Activated CD4-positive, CD25-positive, alpha-beta regulatory T cell (primary cell): ENCODE measurements around the gene OTUD3.
"Not testable (repeated sequence)": the region's sequence is repeated elsewhere in the genome, so short reads cannot be mapped to it uniquely, and the experiment has no call there.

ENCODE experiments used
- DNase-seq, 4 experiments: peaks; one replicate each; lab custom pipeline; 2025; lab: John Stamatoyannopoulos, UW

The OTUD3 gene

GRCh38 chr1:19869453-19869852, 12.7 kb upstream of the OTUD3 start:
- DNase-seq, result not testable (repeated sequence)

GRCh38 chr1:19869929-19870328, 12.3 kb upstream of the OTUD3 start:
- DNase-seq, result no peak

GRCh38 chr1:19872190-19872589, 10.0 kb upstream of the OTUD3 start:
- DNase-seq, result no peak

- no peak for DNase-seq
Measured at GRCh38 chr1:19877181-19877750, 4.9 kb upstream of the OTUD3 start.

DNA sequence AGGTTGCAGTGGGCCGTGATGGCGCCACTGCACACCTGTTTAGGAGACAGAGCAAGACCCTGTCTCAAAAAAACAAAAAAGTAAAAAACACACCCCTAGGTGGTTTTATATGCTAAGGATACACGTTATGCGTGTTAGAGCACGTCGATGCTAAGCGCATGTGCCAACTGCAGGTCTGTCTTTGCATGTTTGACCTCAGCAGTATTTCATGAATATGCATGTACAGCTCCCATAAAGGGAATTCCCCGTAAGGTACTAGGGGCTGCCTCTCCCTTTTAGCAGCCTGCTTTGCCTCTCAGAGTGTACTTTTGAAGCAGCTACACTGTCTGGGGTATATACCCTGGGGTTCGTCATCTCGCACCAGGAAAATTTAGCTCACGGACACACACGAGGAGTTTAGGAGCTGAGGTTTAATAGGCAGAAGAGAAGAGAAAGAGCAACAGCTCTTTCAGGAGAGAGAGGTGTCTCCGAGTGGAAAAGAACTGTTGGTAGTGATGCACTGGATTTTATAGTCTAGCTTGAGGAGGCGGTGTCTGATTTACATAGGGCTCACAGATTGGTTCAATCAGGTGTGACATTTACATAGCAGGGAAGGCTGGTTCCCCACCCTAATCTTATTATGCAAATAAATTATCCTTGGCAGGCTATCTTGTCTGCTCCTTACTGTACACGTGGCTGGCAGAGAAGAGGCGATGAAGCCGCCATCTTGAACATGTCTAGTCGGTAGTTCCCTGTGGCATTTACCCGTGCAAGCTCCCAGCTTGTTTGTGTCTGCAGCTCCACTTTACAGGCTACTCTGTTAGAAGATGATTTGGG, 4.2 kb upstream of the OTUD3 start:
- no peak for DNase-seq

DNA sequence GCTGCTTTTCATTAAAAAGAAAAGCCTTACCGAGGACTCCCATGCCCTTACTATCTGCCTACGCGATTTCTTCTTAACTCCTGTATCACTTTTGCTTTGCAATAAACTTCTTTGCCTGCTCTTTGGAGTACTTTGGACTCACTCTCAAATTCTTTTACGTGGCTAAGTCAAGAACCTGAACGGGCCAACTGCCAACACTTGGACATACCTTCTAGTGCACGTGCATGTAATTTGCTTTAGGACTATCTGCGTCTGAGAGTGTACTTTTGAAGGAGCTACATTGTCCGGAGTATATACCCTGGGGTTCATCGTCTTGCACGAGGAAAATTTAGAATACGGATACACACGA, 3.6 kb upstream of the OTUD3 start:
- DNase-seq, result no peak

DNA sequence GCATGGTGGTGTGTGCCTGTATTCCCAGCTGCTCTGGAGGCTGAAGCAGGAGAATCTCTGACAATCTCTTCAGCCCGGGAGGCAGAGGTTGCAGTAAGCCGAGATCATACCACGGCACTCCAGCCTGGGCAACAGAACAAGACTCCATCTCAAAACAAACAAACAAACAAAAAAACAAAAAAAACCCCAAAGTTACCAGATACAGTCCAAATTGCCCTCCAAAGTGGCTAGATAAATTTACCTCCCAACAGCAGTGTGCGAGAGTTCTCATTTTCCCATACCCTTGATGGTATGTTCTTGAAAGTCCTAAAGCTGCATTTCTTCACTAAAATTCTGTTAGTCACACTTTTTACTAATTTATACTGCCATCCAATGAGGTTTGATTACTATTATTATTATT, 3.0 kb upstream of the OTUD3 start:
- DNase-seq, result no peak

DNA sequence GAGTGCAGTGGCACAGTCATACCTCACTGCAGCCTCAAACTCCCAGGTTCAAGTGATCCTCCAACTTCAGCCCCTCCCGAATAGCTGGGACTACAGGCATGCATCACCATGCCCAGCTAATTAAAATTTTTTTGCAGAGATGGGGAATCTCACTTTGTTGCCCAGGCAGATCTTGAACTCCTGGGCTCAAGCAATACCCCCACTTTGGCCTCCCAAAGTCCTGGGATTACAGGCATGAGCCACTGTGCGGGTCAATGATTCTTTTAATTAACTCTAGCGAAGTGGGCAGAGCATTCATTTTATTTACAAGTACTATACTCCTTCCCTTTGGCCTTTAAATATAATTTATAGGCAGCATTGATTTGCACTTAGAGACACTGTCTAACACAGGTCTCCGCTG, 2.5 kb upstream of the OTUD3 start:
- no peak for DNase-seq

GRCh38 chr1:19880841-19881240, 1.4 kb upstream of the OTUD3 start:
- not testable (repeated sequence) for DNase-seq

- DNase-seq, result no peak
Measured at GRCh38 chr1:19884312-19884711, 2.1 kb downstream of the OTUD3 start.

DNA sequence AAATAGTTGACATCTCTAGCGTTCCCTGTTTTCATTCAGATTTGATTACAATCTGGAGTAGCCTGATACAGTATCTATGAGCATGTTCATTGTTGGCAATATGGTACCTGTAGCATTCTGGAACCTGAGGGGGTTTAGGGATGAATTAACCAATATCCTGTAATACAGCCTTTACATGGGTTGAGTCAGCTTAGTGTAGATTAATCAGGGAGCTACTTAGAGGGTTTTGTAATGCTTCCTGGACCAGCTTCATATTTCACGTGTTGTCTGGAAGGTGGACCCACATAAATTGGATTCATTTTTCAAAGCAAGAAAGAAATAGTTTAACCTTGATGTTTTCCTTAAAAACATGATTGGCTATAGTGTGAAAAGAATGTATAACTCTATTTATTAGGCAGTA, 3.6 kb downstream of the OTUD3 start:
- DNase-seq, result no peak

DNA sequence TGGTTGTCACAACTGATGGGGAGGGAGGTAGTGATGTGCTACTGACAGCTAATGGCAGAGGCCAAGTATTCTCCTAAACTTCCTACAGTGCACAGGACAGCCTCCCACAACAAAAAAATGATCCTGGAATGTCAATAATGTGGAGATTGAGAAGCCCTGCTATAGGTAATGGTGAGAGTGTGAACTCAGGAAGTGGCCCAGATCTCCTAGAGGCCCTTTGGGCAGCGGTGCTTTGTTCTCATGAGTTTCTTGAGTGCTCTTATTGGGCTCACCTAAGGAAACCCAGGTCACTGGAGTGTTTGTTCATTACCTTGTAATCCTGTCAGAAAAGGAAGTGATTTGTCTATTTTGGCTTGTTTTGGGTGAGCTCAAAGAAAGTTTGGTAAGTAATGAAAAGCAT, 5.9 kb downstream of the OTUD3 start:
- no peak for DNase-seq

- DNase-seq, result no peak
Measured at GRCh38 chr1:19889656-19890055, 7.5 kb downstream of the OTUD3 start.

- DNase-seq, result no peak
Measured at GRCh38 chr1:19892129-19892528, 9.9 kb downstream of the OTUD3 start.

GRCh38 chr1:19892628-19893168, 10.5 kb downstream of the OTUD3 start:
- DNase-seq, result no peak

DNA sequence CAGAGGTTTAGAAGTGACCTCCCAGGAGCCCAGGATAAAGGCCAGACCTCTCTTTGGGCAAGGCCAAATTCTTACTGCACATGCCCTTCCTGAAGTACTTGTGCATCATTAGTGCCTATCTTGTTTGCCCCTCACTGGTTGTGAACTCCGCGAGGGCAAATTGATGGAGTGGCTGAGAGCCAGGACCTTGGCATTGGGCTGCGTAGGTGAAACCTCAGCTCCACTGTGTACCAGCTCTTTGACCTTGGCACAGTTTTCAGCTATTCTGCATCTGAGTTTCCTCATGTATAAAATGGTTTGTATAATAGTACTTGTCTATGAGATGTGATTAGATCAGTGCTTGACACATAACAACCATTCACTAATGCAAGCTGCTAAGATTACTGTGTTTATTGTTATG, 11.5 kb downstream of the OTUD3 start:
- no peak for DNase-seq

- DNase-seq, result no peak
Measured at GRCh38 chr1:19894218-19894617, 12.0 kb downstream of the OTUD3 start.

DNA sequence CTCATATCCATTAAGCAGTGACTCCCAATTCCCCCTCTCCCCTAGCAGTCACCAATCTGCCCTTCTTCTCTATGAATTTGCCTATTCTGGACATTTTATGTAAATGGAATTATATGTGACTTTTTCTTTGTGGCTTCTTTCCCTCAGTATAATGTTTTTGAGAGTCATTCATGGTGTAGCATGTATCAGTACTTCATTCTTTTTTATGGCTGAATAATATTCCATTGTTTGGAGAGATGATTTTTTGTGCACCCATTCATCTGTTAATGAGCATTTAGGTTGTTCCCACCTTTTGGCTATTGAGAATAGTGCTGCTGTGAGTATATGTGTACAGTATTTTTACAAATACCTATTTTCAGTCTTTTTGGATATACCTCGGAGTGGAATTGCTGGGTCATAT, 19.5 kb downstream of the OTUD3 start:
- DNase-seq, result no peak

GRCh38 chr1:19903621-19904020, 21.4 kb downstream of the OTUD3 start:
- DNase-seq, result no peak

DNA sequence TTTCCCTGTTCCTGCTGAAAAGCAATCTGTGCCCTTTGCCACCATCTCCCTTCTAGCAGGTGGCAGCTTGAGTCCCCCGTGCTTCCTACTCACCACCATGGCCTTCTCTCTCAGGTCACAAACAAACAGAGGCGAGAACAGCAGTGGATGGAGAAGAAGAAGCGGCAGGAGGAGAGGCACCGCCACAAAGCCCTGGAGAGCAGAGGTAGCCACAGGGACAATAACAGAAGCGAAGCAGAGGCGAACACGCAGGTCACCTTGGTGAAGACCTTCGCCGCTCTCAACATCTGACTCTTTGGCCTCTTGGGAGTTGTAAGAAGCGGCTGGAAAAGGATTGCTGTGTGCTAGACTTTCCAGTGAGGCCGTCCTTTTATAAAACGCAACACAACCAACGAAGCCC, 25.3 kb downstream of the OTUD3 start:
- no peak for DNase-seq

DNA sequence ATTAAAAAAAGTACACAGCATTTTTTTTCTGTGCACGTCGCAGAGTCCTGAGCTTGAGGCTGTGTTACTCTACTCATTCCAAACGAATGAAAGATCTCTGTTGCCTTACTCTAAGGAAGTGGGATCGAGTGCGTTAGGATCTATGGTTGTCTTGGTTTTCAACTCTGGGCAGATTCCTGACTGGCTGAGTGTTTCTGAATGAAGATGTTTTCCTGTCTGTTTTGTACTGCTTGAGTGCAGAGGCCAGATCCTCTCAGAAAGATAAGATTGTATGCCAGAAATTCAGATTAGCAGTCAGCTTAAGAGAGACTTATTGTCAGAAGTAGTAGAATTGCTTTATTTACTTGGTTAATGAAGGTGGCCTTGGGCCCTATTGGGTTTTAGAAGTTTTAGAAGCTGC, 27.2 kb downstream of the OTUD3 start:
- no peak for DNase-seq

GRCh38 chr1:19909971-19910370, 27.8 kb downstream of the OTUD3 start:
- no peak for DNase-seq

GRCh38 chr1:19910650-19911049, 28.5 kb downstream of the OTUD3 start:
- DNase-seq, result no peak

DNA sequence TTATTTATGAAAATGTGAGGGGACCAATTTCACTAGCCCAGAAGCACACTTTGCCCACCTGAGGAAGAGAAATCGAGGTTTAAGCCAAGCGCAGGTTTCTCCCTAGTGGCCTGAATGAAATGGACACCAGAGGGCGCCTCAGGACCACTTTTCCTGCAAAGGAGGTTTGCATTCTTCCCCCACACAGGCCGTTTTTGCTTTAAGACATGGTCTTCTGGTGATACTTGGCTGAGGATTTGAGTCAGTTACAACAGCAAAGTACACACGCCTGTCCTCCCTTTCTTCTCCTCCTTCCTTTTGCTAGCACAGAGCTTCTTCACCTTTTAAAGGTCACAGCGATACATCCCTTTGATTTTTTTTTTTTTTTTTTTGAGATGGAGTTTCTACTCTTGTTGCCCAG, 35.9 kb downstream of the OTUD3 start:
- DNase-seq, result peak; percentile 59 to 82 (median 72)
